GM10847 (cell line): ENCODE data around the gene CDC7.

Source experiments
- POLR2A ChIP-seq: IDR thresholded peaks from 2 replicates; pipeline ENCODE4 v1.6.1; 2011; ENCODE audit not compliant: insufficient read length; ENCODE audit errors: extremely low read depth

Gene CDC7

GRCh38 chr1:91533361-91534024 is 32.8 kb downstream of the CDC7 start:
- no peak for TF ChIP-seq POLR2A

DNA sequence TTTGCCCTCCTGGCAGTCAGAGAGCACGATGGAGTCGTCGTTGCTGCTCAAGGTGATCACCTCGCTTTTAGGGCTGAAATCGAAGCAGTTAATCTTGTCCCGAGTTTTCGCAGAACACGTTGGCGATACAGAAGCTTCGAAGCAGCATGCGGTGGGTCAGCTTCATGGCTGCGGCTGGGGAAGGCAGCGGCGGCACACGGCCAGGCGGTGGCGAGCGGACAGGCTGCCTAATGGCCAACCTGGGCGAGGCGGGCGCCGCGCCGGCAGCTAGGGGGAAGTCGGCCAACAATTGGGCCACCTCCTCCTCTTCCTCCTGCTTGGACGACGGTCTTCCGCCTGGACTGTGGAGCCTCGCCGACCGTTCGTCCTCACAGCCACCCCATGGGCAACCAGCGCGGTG is 34.8 kb downstream of the CDC7 start:
- TF ChIP-seq POLR2A: no peak

- no peak for TF ChIP-seq POLR2A
Measured at GRCh38 chr1:91537281-91537986, 36.8 kb downstream of the CDC7 start.

DNA sequence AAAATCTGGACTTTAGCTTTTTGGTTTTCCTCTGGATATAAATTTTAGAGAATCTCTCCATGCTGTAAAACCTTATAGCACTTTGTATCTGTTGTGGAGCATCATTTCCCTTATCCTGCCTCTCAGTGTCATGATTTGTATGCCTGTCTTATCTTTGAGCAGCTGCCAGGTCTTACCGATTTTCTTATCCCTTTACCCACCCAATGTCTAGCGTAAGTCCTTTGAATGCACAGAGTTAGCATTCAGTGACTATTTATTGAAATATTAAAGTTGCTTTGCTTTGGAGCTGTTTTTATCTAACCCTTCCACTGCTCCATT is 37.3 kb downstream of the CDC7 start:
- no peak for TF ChIP-seq POLR2A

DNA sequence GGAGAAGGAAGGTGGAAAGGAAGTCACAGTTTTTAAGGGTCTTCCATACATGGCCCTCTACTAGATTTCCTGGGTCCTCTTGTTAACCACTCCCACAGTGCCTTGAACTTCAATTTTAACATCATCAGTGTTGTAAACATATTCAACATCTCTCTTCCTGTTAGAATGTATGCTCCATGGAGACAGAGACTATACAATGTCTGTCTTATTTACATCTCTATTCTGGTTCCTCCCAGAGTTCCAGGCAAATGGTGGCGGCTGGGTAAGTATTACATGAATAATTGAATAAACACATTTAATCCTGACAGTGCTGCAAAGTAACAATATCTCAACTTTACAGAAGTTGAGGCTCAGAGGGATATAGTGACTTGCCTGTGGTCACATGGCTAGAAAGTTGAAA is 40.3 kb downstream of the CDC7 start:
- no peak for TF ChIP-seq POLR2A

GRCh38 chr1:91541918-91542533 is 41.4 kb downstream of the CDC7 start:
- TF ChIP-seq POLR2A: no peak

GRCh38 chr1:91545506-91546300 is 45.1 kb downstream of the CDC7 start:
- no peak for TF ChIP-seq POLR2A

DNA sequence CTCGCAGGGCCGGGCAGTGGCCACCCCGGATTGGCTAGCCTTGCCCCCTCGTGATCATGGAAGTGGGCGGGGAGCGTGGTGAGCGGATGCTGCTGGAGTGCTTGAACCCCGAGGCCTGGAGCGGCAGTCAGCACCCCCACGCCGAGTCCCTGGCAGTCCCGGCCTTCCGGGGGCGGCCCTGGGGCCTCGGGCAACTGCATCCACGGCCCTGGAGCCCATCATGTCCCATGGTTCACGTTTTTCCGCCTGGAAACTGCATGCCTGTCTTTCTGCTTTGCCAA is 45.6 kb downstream of the CDC7 start:
- no peak for TF ChIP-seq POLR2A

DNA sequence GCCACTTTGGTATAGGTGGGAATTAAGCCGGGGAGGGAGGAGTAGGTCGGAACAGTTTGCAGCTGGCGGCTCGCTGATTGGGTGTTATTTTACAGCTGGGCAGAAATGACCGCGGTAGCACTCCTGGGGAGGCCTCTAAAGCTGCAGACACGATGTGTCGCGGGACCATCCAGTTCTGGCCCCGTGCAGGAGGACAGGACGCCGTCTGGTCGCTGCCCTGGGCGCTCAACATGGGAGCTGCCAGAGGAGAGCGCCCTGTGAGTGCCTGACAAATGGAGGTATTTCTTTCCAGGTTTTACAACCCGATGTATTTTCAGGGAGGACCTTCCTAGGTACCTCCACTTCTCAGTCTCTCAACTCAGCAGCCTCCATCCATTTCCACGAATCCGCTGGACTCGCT is 46.2 kb downstream of the CDC7 start:
- TF ChIP-seq POLR2A: no peak

GRCh38 chr1:91548376-91549040 is 47.9 kb downstream of the CDC7 start:
- TF ChIP-seq POLR2A: no peak

- no peak for TF ChIP-seq POLR2A
Measured at GRCh38 chr1:91549041-91549735, 48.5 kb downstream of the CDC7 start.

GRCh38 chr1:91550961-91551360 is 50.3 kb downstream of the CDC7 start:
- no peak for TF ChIP-seq POLR2A

DNA sequence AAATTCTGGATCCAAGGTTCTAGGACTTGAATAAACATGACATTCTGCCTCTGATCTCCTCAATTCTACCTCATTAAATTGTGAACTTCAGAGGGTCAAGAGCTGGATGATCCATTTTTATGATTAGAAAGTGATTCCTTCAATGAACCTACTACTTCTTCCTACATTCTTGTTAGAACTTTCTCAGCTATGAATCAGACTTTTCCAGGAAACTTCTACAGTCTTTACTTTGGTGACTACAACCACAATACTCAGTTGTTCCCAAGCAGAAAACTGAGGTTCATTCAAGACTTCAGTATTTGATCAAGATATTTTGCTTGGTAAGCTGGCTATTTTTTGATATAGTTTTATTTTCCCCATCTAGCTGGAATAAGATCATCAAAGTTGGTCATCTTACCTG is 51.4 kb downstream of the CDC7 start:
- TF ChIP-seq POLR2A: no peak

DNA sequence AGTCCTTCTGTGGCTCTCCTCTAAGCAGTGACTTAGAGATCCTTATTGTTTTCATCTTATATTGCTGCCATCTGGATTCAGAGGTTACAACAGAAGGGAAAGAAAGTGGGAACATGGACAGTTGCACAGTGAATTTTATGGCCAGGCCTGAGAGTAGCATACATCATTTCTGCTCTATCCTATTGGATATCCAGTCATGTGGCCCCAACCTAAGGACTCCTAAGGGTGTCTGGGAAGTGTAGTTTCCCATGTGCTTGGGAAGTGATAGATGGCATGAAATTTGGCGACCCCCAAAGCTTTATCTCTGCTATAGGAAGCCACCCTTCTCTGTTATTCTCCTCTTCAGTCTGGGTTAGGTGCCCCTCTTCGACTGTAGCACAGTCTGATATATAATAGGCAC is 51.9 kb downstream of the CDC7 start:
- TF ChIP-seq POLR2A: no peak

- TF ChIP-seq POLR2A: no peak
Measured at GRCh38 chr1:91553177-91553591, 52.5 kb downstream of the CDC7 start.
